Left lung (tissue), 10 donors: ENCODE data around the gene C2orf72. TPM values are rescaled to one million over a fixed set of nuclear protein-coding genes. Genes with fewer than 3 reads are reported as not detected.
"Not testable (repeated sequence)": the region's sequence is repeated elsewhere in the genome, so short reads cannot be mapped to it uniquely, and the experiment has no call there.

Source experiments
- ATAC-seq: fragments of 200-7000 bp; cut with Tn5 transposase; one replicate; pipeline ENCODE4 v1.9.1; 2020; ENCODE audit warnings: moderate library complexity
- DNase-seq, 4 donors: peaks; one replicate each; pipeline ENCODE4 v3.0.0-alpha.2; 2013 to 2020
- H3K27ac ChIP-seq, 2 donors: fragments of 200-600 bp; sonication (generic) in 1 of 2; one replicate each; pipeline versions ENCODE4 v1.5.0 to v1.8.0; 2020 to 2021
- H3K27me3 ChIP-seq, 2 donors: fragments of 200-600 bp; sonication (generic) in 1 of 2; one replicate each; pipeline versions ENCODE4 v1.5.0 to v1.8.0; 2020 to 2021
- H3K36me3 ChIP-seq, 2 donors: fragments of 200-600 bp; sonication (generic) in 1 of 2; one replicate each; pipeline versions ENCODE4 v1.5.0 to v1.8.0; 2020 to 2021
- H3K4me1 ChIP-seq, 2 donors: fragments of 200-600 bp; one replicate each; pipeline ENCODE4 v1.8.0; 2021
- H3K4me3 ChIP-seq, 2 donors: fragments of 200-600 bp; sonication (generic) in 1 of 2; one replicate each; pipeline versions ENCODE4 v1.5.0 to v1.8.0; 2020 to 2021; ENCODE audit warnings: mild to moderate bottlenecking in 1 of 2
- H3K9me3 ChIP-seq, 2 donors: fragments of 200-600 bp; sonication (generic) in 1 of 2; one replicate each; pipeline versions ENCODE4 v1.5.0 to v1.8.0; 2020 to 2021
- CTCF ChIP-seq, 2 donors: fragments of 200-600 bp; sonication (generic) in 1 of 2; IDR thresholded peaks; one replicate each; pipeline versions ENCODE4 v1.5.0 to v1.8.0; 2021; ENCODE audit warnings: antibody characterized with exemption in 2 of 2
- intact Hi-C, 2 donors: fragments of 100-400 bp; cut with DNase I; formaldehyde crosslinking; loops; one replicate each; pipeline versions ENCODE4 v1.11.2 to v1.14.2; 2022
- polyA plus RNA-seq, 6 donors: library from polyadenylated mRNA; unstranded; fragments of 120-200 nt; gene quantifications; one replicate each; pipeline ENCODE4 v1.2.1, GENCODE V29; 2013; ENCODE audit not compliant: insufficient read length in 6 of 6
- total RNA-seq, 2 donors: library from RNA; stranded (reverse); fragmentation: NEBNext Ultra II Directional; extraction: Animal tissue kit (Norgen Biotek cat#: 25700); gene quantifications; one replicate each; pipeline ENCODE4 v1.2.1, GENCODE V29; 2021
- donor health status: DM: no; HTN: yes; CAD: no.
- donor health status: DM: no; HTN: no; CAD: no.

Gene C2orf72
- total and polyA plus RNA-seq, 8 donors, result 0.21 to 1.1 (median 0.53) TPM

DNA sequence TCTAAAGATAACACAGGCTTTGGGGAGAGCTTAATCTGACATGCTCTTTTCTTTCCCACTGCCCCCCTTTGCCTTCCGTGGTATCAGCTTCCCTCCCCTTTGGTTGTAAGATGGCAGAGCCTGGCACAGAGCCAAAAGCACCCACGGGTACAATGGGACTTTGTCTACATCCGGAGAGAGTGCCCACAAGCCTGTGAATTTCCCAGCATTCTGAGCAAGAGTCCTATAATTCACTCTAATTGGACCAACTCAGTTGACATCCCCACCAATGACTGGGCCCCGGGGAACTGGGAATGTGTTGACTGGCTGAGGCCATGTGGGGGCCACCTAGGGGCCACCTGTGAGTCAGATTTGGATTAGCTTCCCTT is 20.1 kb upstream of the C2orf72 start:
- Histone ChIP-seq H3K4me3 (no peak overlapping the region), H3K4me1 (no peaks in the 10 kb centered on the region), H3K27ac (no peak overlapping the region), H3K36me3 (no peaks in the 10 kb centered on the region), H3K27me3 (peaks cover 0 to 33% of the 10 kb centered on the region in 2 donors), H3K9me3 (no peaks in the 10 kb centered on the region)
- ATAC-seq (no peak), DNase-seq (no peak)
- no peak for TF ChIP-seq CTCF (IDR thresholded peaks at IDR 0.05)
- intact Hi-C loops, result no loop called here

GRCh38 chr2:231018184-231018583 is 19.1 kb upstream of the C2orf72 start:
- ATAC-seq (no peak), DNase-seq (no peak)
- peaks cover 0 to 28% of the 10 kb centered on the region in 2 donors for H3K27me3 ChIP-seq
- intact Hi-C loops, result no loop called here
- H3K27ac ChIP-seq, result no peak overlapping the region
- no peak for TF ChIP-seq CTCF (IDR thresholded peaks at IDR 0.05)
- H3K9me3 ChIP-seq, result no peaks in the 10 kb centered on the region
- no peaks in the 10 kb centered on the region for H3K36me3 ChIP-seq
- no peaks in the 10 kb centered on the region for H3K4me1 ChIP-seq
- no peak overlapping the region for H3K4me3 ChIP-seq

GRCh38 chr2:231025059-231025458 is 12.3 kb upstream of the C2orf72 start:
- H3K4me1 ChIP-seq, H3K27ac ChIP-seq, H3K36me3 ChIP-seq, DNase-seq, H3K4me3 ChIP-seq, ATAC-seq, intact Hi-C loops, H3K9me3 ChIP-seq: not testable (repeated sequence)
- H3K27me3 ChIP-seq, result peaks cover 0 to 16% of the 10 kb centered on the region in 2 donors

DNA sequence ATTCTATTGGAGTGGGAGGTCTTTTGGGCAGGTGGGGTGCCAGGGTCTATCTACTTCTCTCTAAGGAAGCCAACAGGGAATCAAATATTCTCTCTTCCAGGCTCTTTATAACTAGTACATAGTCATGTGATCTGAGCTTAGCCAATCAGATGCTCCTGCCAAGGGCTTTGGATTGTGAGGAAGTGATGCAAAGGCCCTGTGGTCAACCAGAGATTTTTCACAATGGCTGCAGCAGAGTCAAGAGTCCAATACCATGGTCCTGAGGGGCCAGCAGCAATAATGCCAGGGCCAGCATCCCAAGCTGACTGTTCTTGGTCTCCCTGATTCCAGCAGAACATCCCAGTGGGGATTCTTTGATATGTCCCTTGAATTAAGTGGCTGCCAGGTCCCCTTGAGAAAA is 8.4 kb upstream of the C2orf72 start:
- ATAC-seq (no peak), DNase-seq (no peak)
- Histone ChIP-seq H3K36me3 (no peaks in the 10 kb centered on the region), H3K4me3 (no peak overlapping the region), H3K27me3 (peaks cover 0 to 37% of the 10 kb centered on the region in 2 donors), H3K9me3 (no peaks in the 10 kb centered on the region), H3K4me1 (no peaks in the 10 kb centered on the region), H3K27ac (no peak overlapping the region)
- intact Hi-C loops, result no loop called here
- no peak for TF ChIP-seq CTCF (IDR thresholded peaks at IDR 0.05)

DNA sequence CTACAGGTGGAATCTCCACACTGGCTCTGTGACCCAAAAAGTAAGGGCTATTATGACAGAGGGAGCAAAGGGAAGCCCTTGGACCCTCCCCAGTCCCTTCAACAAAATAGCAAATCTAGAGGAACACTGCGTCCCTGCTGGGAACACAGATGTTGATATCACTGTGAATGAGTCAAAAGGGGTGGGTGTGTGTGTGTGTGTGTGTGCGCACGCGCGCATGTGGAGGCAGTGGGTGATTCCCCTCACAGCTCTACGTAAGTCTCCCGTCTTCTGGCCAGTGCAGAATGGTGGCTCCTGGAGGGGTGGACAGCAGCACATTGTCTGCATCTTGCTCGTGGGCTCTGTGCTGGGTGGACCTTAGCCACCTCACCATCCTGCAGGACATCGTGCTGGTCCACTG is 7.8 kb upstream of the C2orf72 start:
- Histone ChIP-seq H3K4me3 (no peak overlapping the region), H3K9me3 (no peaks in the 10 kb centered on the region), H3K4me1 (no peaks in the 10 kb centered on the region), H3K27me3 (peaks cover 0 to 44% of the 10 kb centered on the region in 2 donors), H3K27ac (no peak overlapping the region), H3K36me3 (no peaks in the 10 kb centered on the region)
- no peak for ATAC-seq
- no peak for DNase-seq
- no peak for TF ChIP-seq CTCF (IDR thresholded peaks at IDR 0.05)
- intact Hi-C loops, result no loop called here

GRCh38 chr2:231030725-231031124 is 6.6 kb upstream of the C2orf72 start:
- no peak for DNase-seq
- H3K27me3 ChIP-seq, result peaks cover 7 to 44% of the 10 kb centered on the region in 2 donors
- intact Hi-C loops, result no loop called here
- no peak for TF ChIP-seq CTCF (IDR thresholded peaks at IDR 0.05)
- no peaks in the 10 kb centered on the region for H3K36me3 ChIP-seq
- no peaks in the 10 kb centered on the region for H3K9me3 ChIP-seq
- H3K27ac ChIP-seq, result no peak overlapping the region
- H3K4me3 ChIP-seq, result no peak overlapping the region
- H3K4me1 ChIP-seq, result no peaks in the 10 kb centered on the region
- no peak for ATAC-seq
